ENCODE results near the gene SLC30A2.

SLC30A2 gene

GRCh38 chr1:25996966-25997827 is 48.7 kb downstream of the SLC30A2 start:
- no peak for DNase-seq (ENCODE audit: low read depth)

- no peak for DNase-seq (ENCODE audit: low read depth)
These were observed 51.3 kb downstream of the SLC30A2 start for GRCh38 chr1:25994402-25995150.

- no peak for DNase-seq (ENCODE audit: low read depth)
These were observed 52.5 kb downstream of the SLC30A2 start for GRCh38 chr1:25993197-25993951.

GRCh38 chr1:25992689-25993171 is 53.2 kb downstream of the SLC30A2 start:
- DNase-seq (ENCODE audit: low read depth), result no peak

- no peak for DNase-seq (ENCODE audit: low read depth)
These were observed 53.8 kb downstream of the SLC30A2 start for GRCh38 chr1:25991937-25992688.

GRCh38 chr1:25990702-25991395 is 55.1 kb downstream of the SLC30A2 start:
- no peak for DNase-seq (ENCODE audit: low read depth)

GRCh38 chr1:25990251-25990650 is 55.7 kb downstream of the SLC30A2 start:
- no peak for DNase-seq (ENCODE audit: low read depth)

- DNase-seq (ENCODE audit: low read depth), result no peak
These were observed 56.3 kb downstream of the SLC30A2 start for GRCh38 chr1:25989440-25990234.

- DNase-seq (ENCODE audit: low read depth), result no peak
These were observed 58.0 kb downstream of the SLC30A2 start for GRCh38 chr1:25987951-25988350.

Measured in activated T-helper 9 cell treated with anti-CD3 and anti-CD28 coated beads, Interleukin-2, amount 50 U/mL, for 16 hours (primary cell).